HEK293 (cell line): ENCODE measurements around the gene IRX4.

ENCODE experiments used
- CTCF ChIA-PET: fragments of 350-600 bp; formaldehyde crosslinking; extraction: SDS; loops from one replicate; lab custom pipeline; 2021; ENCODE audit warnings: antibody characterized with exemption; lab: Yijun Ruan, JAX
- POLR2A ChIA-PET: fragments of 300-600 bp; formaldehyde crosslinking; extraction: SDS; loops from one replicate; lab custom pipeline; 2020; ENCODE audit warnings: antibody characterized with exemption, inconsistent platforms; lab: Yijun Ruan, JAX
- H3K27ac ChIP-seq: fragments of 200-500 bp; sonication (Bioruptor generic); 2 replicates; pipeline ENCODE4 v1.5.1; 2014; ENCODE audit warnings: low read depth, low read length, control low read depth, inconsistent platforms; ENCODE audit errors: extremely low read depth
- H3K36me3 ChIP-seq, 2 experiments: fragments of 200-500 bp in 1 of 2; sonication (Bioruptor generic) in 1 of 2; 1 replicate in 1 of 2; 2 replicates in 1 of 2; pipeline ENCODE4 v1.5.1; 2014 to 2017; ENCODE audit warnings: inconsistent platforms in 2 of 2, low read length in 2 of 2; ENCODE audit not compliant: control insufficient read depth in 2 of 2, insufficient read depth in 1 of 2
- H3K4me1 ChIP-seq: fragments of 200-500 bp; sonication (Bioruptor generic); 2 replicates; pipeline ENCODE4 v1.5.1; 2014; ENCODE audit warnings: mild to moderate bottlenecking, low read length, inconsistent platforms; ENCODE audit not compliant: control insufficient read depth, insufficient read depth
- H3K4me3 ChIP-seq: 2 replicates; pipeline ENCODE4 v1.5.1; 2011; ENCODE audit warnings: low read depth, mild to moderate bottlenecking, control low read depth, low read length, moderate library complexity
- H3K9me3 ChIP-seq: fragments of 200-500 bp; sonication (Bioruptor generic); 2 replicates; pipeline ENCODE4 v1.5.1; 2014; ENCODE audit warnings: low read depth, low read length, inconsistent platforms; ENCODE audit not compliant: control insufficient read depth, insufficient read depth
- KLF10 ChIP-seq: fragments of 450-650 bp; IDR thresholded peaks from 2 replicates; pipeline ENCODE4 v1.5.1; 2018; ENCODE audit warnings: missing biosample characterization, mild to moderate bottlenecking, missing genetic modification characterization
- OVOL3 ChIP-seq: fragments of 450-650 bp; formaldehyde crosslinking; IDR thresholded peaks from 2 replicates; pipeline ENCODE4 v1.5.1; 2016; ENCODE audit warnings: missing biosample characterization, missing genetic modification characterization
- PRDM1 ChIP-seq: fragments of 450-650 bp; formaldehyde crosslinking; IDR thresholded peaks from 2 replicates; pipeline ENCODE4; 2016; ENCODE audit warnings: missing biosample characterization, missing genetic modification characterization
- SCRT2 ChIP-seq: fragments of 450-650 bp; formaldehyde crosslinking; IDR thresholded peaks from 2 replicates; pipeline ENCODE4 v1.5.1; 2016; ENCODE audit warnings: missing biosample characterization, missing genetic modification characterization
- SP3 ChIP-seq: fragments of 450-650 bp; formaldehyde crosslinking; IDR thresholded peaks from 2 replicates; pipeline ENCODE4 v1.5.1; 2016; ENCODE audit warnings: missing biosample characterization, missing genetic modification characterization
- TRIM28 ChIP-seq: IDR thresholded peaks from 2 replicates; pipeline ENCODE4 v1.6.1; 2011; ENCODE audit warnings: low read length, control low read depth, borderline replicate concordance
- ZFP69B ChIP-seq: fragments of 450-650 bp; formaldehyde crosslinking; IDR thresholded peaks from 2 replicates; pipeline ENCODE4 v1.5.1; 2016; ENCODE audit warnings: missing biosample characterization, missing genetic modification characterization
- ZNF157 ChIP-seq: fragments of 450-650 bp; formaldehyde crosslinking; IDR thresholded peaks from 2 replicates; pipeline ENCODE4 v1.5.1; 2016; ENCODE audit warnings: missing biosample characterization, missing genetic modification characterization
- ZNF184 ChIP-seq: fragments of 450-650 bp; IDR thresholded peaks from 2 replicates; pipeline ENCODE4 v1.5.1; 2018; ENCODE audit warnings: missing biosample characterization, mild to moderate bottlenecking, missing genetic modification characterization
- ZNF202 ChIP-seq: fragments of 450-650 bp; formaldehyde crosslinking; IDR thresholded peaks from 2 replicates; pipeline ENCODE4 v1.5.1; 2016; ENCODE audit warnings: missing biosample characterization, missing genetic modification characterization, borderline replicate concordance
- ZNF214 ChIP-seq: fragments of 450-650 bp; formaldehyde crosslinking; IDR thresholded peaks from 2 replicates; pipeline ENCODE4 v1.5.1; 2017; ENCODE audit warnings: missing biosample characterization, mild to moderate bottlenecking, missing genetic modification characterization, borderline replicate concordance
- ZNF23 ChIP-seq: fragments of 450-650 bp; formaldehyde crosslinking; IDR thresholded peaks from 2 replicates; pipeline ENCODE4 v1.5.1; 2016; ENCODE audit warnings: missing biosample characterization, missing genetic modification characterization, borderline replicate concordance
- ZNF280D ChIP-seq: fragments of 450-650 bp; formaldehyde crosslinking; IDR thresholded peaks from 2 replicates; pipeline ENCODE4 v1.5.1; 2016; ENCODE audit warnings: missing biosample characterization, missing genetic modification characterization
- ZNF37A ChIP-seq: fragments of 450-650 bp; IDR thresholded peaks from 2 replicates; pipeline ENCODE4 v1.5.1; 2018; ENCODE audit warnings: missing biosample characterization, missing genetic modification characterization
- ZNF391 ChIP-seq: fragments of 450-650 bp; formaldehyde crosslinking; IDR thresholded peaks from 2 replicates; pipeline ENCODE4 v1.5.1; 2016; ENCODE audit warnings: low read depth, missing biosample characterization, missing genetic modification characterization, borderline replicate concordance
- ZNF501 ChIP-seq: fragments of 450-650 bp; formaldehyde crosslinking; IDR thresholded peaks from 2 replicates; pipeline ENCODE4 v1.5.1; 2016; ENCODE audit warnings: missing biosample characterization, missing genetic modification characterization
- ZNF521 ChIP-seq: fragments of 450-650 bp; formaldehyde crosslinking; IDR thresholded peaks from 2 replicates; pipeline ENCODE4 v1.5.1; 2017; ENCODE audit warnings: missing biosample characterization, mild to moderate bottlenecking, missing genetic modification characterization
- ZNF600 ChIP-seq: fragments of 450-650 bp; formaldehyde crosslinking; IDR thresholded peaks from 2 replicates; pipeline ENCODE4 v1.5.1; 2016; ENCODE audit warnings: missing biosample characterization, missing genetic modification characterization
- ZNF768 ChIP-seq: fragments of 450-650 bp; formaldehyde crosslinking; IDR thresholded peaks from 2 replicates; pipeline ENCODE4 v1.5.1; 2018; ENCODE audit warnings: missing biosample characterization, mild to moderate bottlenecking, missing genetic modification characterization
- TF ChIP-seq, protein P1 (sequence below): fragments of 450-650 bp; formaldehyde crosslinking; IDR thresholded peaks from 2 replicates; pipeline ENCODE4 v1.5.1; 2016; ENCODE audit warnings: missing biosample characterization, missing genetic modification characterization

The IRX4 gene

DNA sequence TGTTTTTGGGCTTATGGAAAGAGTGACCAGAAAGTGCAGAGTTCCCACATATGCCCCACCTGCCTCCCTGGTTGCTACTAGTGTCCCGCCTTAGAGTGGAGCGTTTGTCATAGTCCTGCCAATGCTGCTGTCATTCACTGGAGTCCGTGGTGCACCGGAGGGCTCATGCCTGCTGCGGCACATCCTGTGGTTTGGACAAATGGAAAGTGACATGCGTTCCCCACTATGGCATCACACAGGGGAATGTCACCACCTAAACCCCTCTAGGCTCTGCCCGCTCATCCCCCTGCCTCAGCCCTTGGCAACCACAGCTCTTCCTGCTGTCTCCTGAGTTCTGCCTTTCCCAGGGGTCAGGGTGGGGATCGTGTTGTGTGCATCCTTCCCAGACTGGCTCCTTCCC is 29.2 kb downstream of the IRX4 start:
- H3K36me3 ChIP-seq: no peaks in the 10 kb centered on the region
- no peaks in the 10 kb centered on the region for H3K9me3 ChIP-seq
- no peaks in the 10 kb centered on the region for H3K4me1 ChIP-seq
- H3K27ac ChIP-seq: no peak overlapping the region
- no peak overlapping the region for H3K4me3 ChIP-seq
- CTCF ChIA-PET: interaction anchor here (0.5 kb wide), 1 partner anchor 121 kb away, joined by 4 read pairs; no protein-coding TSS in a partner anchor
- TF ChIP-seq ZNF600 (tag by site-specific recombination): peak; percentile 27; the same call in 1 of the 2 replicates
- TF ChIP-seq ZNF214: no peak
- POLR2A ChIA-PET: no interaction called here

DNA sequence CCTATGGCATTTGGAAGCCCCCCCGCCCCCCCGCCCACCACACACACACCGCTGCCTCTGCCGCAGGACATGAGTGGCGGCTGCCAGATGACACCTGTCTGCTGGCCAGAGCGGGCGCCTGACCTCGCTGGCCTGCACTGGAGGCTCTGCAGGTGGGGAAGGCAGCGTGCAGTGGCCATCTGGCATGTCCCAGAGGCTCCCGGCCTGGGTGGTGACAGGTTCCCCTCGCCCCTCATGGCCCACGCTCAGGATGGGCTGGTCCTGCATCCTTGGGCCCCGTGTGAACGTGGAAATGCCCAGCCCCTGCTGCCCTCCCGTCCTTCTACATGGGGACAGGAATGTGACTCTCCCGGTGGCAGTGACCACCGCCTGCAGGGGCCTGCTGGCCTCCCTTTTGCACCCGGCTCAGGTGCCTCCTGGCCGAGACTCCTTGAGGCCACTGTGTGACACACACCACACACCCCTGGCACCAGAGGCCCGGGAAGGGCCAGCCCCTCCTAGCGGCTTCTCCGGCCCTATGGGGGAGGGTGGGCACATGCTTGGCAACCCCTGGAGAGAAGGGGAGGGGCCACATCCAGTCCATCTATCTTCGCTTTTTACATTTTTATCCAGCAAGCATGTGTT is 30.3 kb downstream of the IRX4 start:
- H3K9me3 ChIP-seq: no peaks in the 10 kb centered on the region
- H3K27ac ChIP-seq: no peak overlapping the region
- H3K36me3 ChIP-seq: no peaks in the 10 kb centered on the region
- TF ChIP-seq ZNF202 (tag by site-specific recombination) (no peak), ZNF501 (tag by site-specific recombination) (no peak), ZNF521 (tag by site-specific recombination) (no peak), ZNF391 (tag by site-specific recombination) (no peak)
- ChIA-PET CTCF (no interaction called here), POLR2A (no interaction called here)
- no peak overlapping the region for H3K4me3 ChIP-seq
- H3K4me1 ChIP-seq: no peaks in the 10 kb centered on the region

GRCh38 chr5:1851290-1851934 is 31.3 kb downstream of the IRX4 start:
- POLR2A ChIA-PET: no interaction called here
- TF ChIP-seq ZNF280D (no peak), OVOL3 (no peak), TRIM28 (no peak), PRDM1 (tag by site-specific recombination) (no peak), ZNF37A (tag by site-specific recombination) (no peak), ZNF157 (no peak), ZNF184 (no peak)
- H3K4me1 ChIP-seq: no peaks in the 10 kb centered on the region

GRCh38 chr5:1850324-1851154 is 32.2 kb downstream of the IRX4 start:
- no peak overlapping the region for H3K27ac ChIP-seq
- no peaks in the 10 kb centered on the region for H3K36me3 ChIP-seq
- H3K4me1 ChIP-seq: no peaks in the 10 kb centered on the region
- no peak overlapping the region for H3K4me3 ChIP-seq
- no peaks in the 10 kb centered on the region for H3K9me3 ChIP-seq
- TF ChIP-seq ZNF600 (tag by site-specific recombination) (0 out of 2 replicates have a peak, but pooled peaks have one; percentile 54), ZFP69B (tag by site-specific recombination) (peak; percentile 44; the same call in 1 of the 2 replicates), SP3 (tag by site-specific recombination) (no peak), ZNF214 (no peak), ZNF768 (no peak), ZNF23 (no peak), SCRT2 (tag by site-specific recombination) (no peak), KLF10 (tag by site-specific recombination) (no peak)
- TF ChIP-seq, protein P1, sequence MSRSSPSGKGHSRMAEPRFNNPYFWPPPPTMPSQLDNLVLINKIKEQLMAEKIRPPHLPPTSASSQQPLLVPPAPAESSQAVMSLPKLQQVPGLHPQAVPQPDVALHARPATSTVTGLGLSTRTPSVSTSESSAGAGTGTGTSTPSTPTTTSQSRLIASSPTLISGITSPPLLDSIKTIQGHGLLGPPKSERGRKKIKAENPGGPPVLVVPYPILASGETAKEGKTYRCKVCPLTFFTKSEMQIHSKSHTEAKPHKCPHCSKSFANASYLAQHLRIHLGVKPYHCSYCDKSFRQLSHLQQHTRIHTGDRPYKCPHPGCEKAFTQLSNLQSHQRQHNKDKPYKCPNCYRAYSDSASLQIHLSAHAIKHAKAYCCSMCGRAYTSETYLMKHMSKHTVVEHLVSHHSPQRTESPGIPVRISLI: no peak
- ChIA-PET POLR2A (no interaction called here), CTCF (no interaction called here)

More at GRCh38 chr5:1851290-1851934, 31.3 kb downstream of the IRX4 start:
- H3K36me3 ChIP-seq: no peaks in the 10 kb centered on the region
- CTCF ChIA-PET: interaction anchor here (0.7 kb wide), 1 partner anchor 507 kb away, joined by 3 read pairs; no protein-coding TSS in a partner anchor
- H3K9me3 ChIP-seq: no peaks in the 10 kb centered on the region
- H3K4me3 ChIP-seq: no peak overlapping the region
- H3K27ac ChIP-seq: no peak overlapping the region
